ENCODE results near the gene NT5C1A. TPM values are rescaled to one million over a fixed set of nuclear protein-coding genes. Genes with fewer than 3 reads are reported as not detected.

Gene NT5C1A
- not detected in 2 replicates for polyA plus RNA-seq (2013)

DNA sequence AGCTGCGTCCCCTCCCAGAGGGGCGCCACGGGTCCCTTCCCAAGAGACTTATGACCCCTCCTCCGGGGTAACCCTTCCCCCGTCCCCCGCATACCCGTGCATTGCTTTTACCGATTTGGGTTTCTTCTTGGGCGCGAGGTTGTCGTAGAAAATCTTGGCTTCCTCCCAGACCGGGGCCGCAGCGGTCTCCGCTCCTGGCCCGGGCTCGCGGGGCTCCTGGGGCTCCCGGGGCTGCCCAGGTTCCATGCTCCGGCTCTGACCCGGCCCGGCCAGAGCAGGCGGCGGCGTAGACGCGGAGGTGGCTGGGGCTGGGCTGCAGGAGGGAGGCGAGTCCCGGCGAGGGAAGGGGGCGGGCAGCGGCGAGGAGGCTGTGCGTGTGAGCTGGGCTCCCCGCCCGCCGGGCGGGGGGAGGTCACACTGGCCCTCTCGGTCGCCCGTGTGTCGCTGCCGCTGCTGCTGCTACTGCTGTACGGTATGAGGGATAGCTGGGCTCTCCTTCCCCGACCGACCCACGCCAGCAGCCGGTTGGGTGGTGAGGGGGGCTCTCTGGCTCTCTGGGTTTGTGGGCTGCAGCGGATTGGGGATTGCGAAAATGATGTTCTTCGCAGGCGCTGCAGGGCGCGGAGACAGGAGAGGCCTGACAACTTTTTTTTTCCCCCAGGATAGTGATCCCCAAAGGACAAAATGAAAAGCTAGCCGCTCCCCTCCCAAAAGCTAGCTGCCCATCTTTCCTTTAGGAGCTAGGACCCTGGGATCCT, at the start of gene NT5C1A:
TSS of gene NT5C1A (minus strand) at position 315 of the 758 bp plus-strand sequence. CDS start at position 246, 69 bp downstream.
- Histone ChIP-seq H3K4me2 (ENCODE audit: low read length) (peak within 1 kb of the TSS; percentile 35), H3K23ac (ENCODE audit: low read length) (no peak within 1 kb of the TSS), H3K27ac (ENCODE audit: low read depth, low read length) (no peak within 1 kb of the TSS), H2BK12ac (ENCODE audit: low read length) (no peak within 1 kb of the TSS), H3K9me3 (ENCODE audit: insufficient read depth, low read depth, low read length) (no peaks in the 10 kb centered on the region), H2AK5ac (ENCODE audit: low read length) (no peak within 1 kb of the TSS), H3K18ac (ENCODE audit: low read length) (no peak within 1 kb of the TSS), H3K27me3 (ENCODE audit: insufficient read depth, low read length) (peaks cover 44% of the 10 kb centered on the region), H4K8ac (ENCODE audit: low read depth, low read length) (no peak within 1 kb of the TSS), H2AFZ (ENCODE audit: insufficient read depth, low read length, poor library complexity) (no peak within 1 kb of the TSS), H3K79me2 (ENCODE audit: control insufficient read depth, insufficient read depth, low read length, poor library complexity) (no peaks in the 10 kb centered on the region), H3K4me1 (ENCODE audit: control insufficient read depth in 1 of 2, insufficient read depth in 2 of 2, low read length in 2 of 2) (peaks cover 0 to 4% of the 10 kb centered on the region in 2 experiments), H4K91ac (ENCODE audit: low read depth, low read length) (no peak within 1 kb of the TSS), H2BK5ac (ENCODE audit: low read depth, low read length, poor library complexity) (no peak within 1 kb of the TSS), H3K4me3 (ENCODE audit: low read depth, low read length) (peak within 1 kb of the TSS; percentile 14), H4K12ac (ENCODE audit: low read depth, low read length) (no peak within 1 kb of the TSS), H3K4ac (ENCODE audit: low read depth, low read length) (no peak within 1 kb of the TSS), H3K14ac (ENCODE audit: low read length) (no peak within 1 kb of the TSS), H2BK120ac (ENCODE audit: insufficient read depth, low read length, poor library complexity) (no peak within 1 kb of the TSS), H3K79me1 (ENCODE audit: low read length) (no peaks in the 10 kb centered on the region), H3K9ac (ENCODE audit: low read length) (no peak within 1 kb of the TSS), H3K36me3 (ENCODE audit: control insufficient read depth in 1 of 2, insufficient read depth in 2 of 2, low read length in 2 of 2) (no peaks in the 10 kb centered on the region)
- no CpG with 5 or more reads among the region's 55 CpGs for WGBS (ENCODE audit: extremely low coverage, insufficient coverage, insufficient read length)
- no peak for DNase-seq

DNA sequence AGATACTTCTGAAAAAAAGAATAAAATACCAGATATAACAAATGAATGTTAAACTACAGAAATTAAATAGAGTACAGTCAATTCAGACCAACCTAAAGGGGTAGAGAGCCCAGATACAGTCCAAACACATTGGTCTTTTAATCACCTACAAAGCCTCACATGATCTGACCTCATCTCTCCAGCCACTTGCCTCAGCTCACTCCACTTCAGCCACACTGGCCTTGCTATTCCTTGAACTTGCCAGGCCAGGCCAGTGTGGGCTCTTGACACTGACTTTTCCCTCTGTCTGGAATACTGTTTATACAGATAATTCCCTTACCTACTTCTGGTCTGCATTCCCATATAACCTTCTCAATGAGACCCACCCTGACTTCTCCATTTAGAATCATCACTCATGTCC, 49.8 kb upstream of the NT5C1A start:
- Histone ChIP-seq H3K18ac (ENCODE audit: low read length) (no peak overlapping the region), H4K12ac (ENCODE audit: low read depth, low read length) (no peak overlapping the region), H3K9me3 (ENCODE audit: insufficient read depth, low read depth, low read length) (no peaks in the 10 kb centered on the region), H2AFZ (ENCODE audit: insufficient read depth, low read length, poor library complexity) (no peak overlapping the region), H2BK12ac (ENCODE audit: low read length) (no peak overlapping the region), H2AK5ac (ENCODE audit: low read length) (no peak overlapping the region), H3K9ac (ENCODE audit: low read length) (no peak overlapping the region), H3K4me2 (ENCODE audit: low read length) (no peak overlapping the region), H3K4me1 (ENCODE audit: control insufficient read depth in 1 of 2, insufficient read depth in 2 of 2, low read length in 2 of 2) (no peaks in the 10 kb centered on the region), H3K36me3 (ENCODE audit: control insufficient read depth in 1 of 2, insufficient read depth in 2 of 2, low read length in 2 of 2) (no peaks in the 10 kb centered on the region), H3K4ac (ENCODE audit: low read depth, low read length) (no peak overlapping the region), H3K14ac (ENCODE audit: low read length) (no peak overlapping the region), H4K8ac (ENCODE audit: low read depth, low read length) (no peak overlapping the region), H4K91ac (ENCODE audit: low read depth, low read length) (no peak overlapping the region), H3K23ac (ENCODE audit: low read length) (no peak overlapping the region), H3K27me3 (ENCODE audit: insufficient read depth, low read length) (peaks cover 8% of the 10 kb centered on the region), H2BK120ac (ENCODE audit: insufficient read depth, low read length, poor library complexity) (no peak overlapping the region), H3K79me2 (ENCODE audit: control insufficient read depth, insufficient read depth, low read length, poor library complexity) (no peaks in the 10 kb centered on the region), H3K79me1 (ENCODE audit: low read length) (no peaks in the 10 kb centered on the region), H3K4me3 (ENCODE audit: low read depth, low read length) (no peak overlapping the region), H2BK5ac (ENCODE audit: low read depth, low read length, poor library complexity) (no peak overlapping the region), H3K27ac (ENCODE audit: low read depth, low read length) (no peak overlapping the region)
- no peak for DNase-seq

DNA sequence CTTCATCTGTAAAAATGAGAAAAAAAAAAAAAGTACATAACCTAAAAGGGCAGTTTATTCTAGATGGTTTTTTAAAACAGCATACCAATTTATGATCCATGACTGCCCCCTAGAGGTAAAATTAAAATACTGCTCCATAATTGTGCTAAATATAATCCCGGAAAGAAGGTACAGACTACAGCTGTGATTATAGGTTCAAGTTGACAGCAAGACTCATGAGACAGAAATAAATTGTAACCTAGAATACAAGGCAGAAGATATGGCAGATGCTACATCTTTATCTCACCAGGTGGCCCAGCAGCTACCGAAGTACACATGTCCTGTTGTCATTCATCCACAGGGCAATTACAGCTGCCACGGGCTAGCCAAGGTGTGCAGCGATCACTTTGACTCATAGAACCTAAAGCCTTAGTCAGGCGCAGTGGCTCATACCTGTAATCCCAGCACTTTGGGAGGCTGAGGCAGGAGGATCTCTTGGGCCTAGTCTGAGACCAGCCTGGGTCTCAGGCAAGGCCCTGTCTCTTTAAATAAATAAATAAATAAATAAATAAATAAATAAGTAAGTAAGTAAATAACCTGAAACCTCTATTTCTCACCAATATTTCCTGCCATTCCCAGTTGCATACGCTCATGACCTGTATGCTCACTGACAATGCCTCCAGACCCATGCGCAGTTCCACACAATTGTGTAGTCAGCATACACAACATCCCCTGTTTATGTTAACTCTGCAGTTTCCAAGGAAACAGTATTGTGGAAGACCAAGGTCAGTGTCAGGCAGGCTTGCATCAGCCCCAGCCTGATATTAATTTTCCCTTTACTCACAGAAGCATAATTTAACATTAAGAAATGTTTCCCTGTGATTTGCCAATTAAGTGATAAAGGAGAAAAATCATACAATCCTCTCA, 48.4 kb upstream of the NT5C1A start:
- H4K12ac ChIP-seq (ENCODE audit: low read depth, low read length): no peak overlapping the region
- no peak overlapping the region for H2BK5ac ChIP-seq (ENCODE audit: low read depth, low read length, poor library complexity)
- no peaks in the 10 kb centered on the region for H3K4me1 ChIP-seq (ENCODE audit: control insufficient read depth in 1 of 2, insufficient read depth in 2 of 2, low read length in 2 of 2)
- H3K79me2 ChIP-seq (ENCODE audit: control insufficient read depth, insufficient read depth, low read length, poor library complexity): no peaks in the 10 kb centered on the region
- H3K14ac ChIP-seq (ENCODE audit: low read length): no peak overlapping the region
- H2AK5ac ChIP-seq (ENCODE audit: low read length): no peak overlapping the region
- no peaks in the 10 kb centered on the region for H3K79me1 ChIP-seq (ENCODE audit: low read length)
- no peak overlapping the region for H3K9ac ChIP-seq (ENCODE audit: low read length)
- H3K27me3 ChIP-seq (ENCODE audit: insufficient read depth, low read length): peaks cover 8% of the 10 kb centered on the region
- H2BK120ac ChIP-seq (ENCODE audit: insufficient read depth, low read length, poor library complexity): no peak overlapping the region
- H3K27ac ChIP-seq (ENCODE audit: low read depth, low read length): no peak overlapping the region
- no peak overlapping the region for H3K18ac ChIP-seq (ENCODE audit: low read length)
- no peaks in the 10 kb centered on the region for H3K9me3 ChIP-seq (ENCODE audit: insufficient read depth, low read depth, low read length)
- H3K23ac ChIP-seq (ENCODE audit: low read length): no peak overlapping the region
- H2BK12ac ChIP-seq (ENCODE audit: low read length): no peak overlapping the region
- WGBS (ENCODE audit: extremely low coverage, insufficient coverage, insufficient read length): no CpG with 5 or more reads among the region's 7 CpGs
- peak; percentile 8 to 89 for DNase-seq
- no peak overlapping the region for H4K8ac ChIP-seq (ENCODE audit: low read depth, low read length)
- H3K4me3 ChIP-seq (ENCODE audit: low read depth, low read length): no peak overlapping the region
- no peak overlapping the region for H3K4me2 ChIP-seq (ENCODE audit: low read length)
- no peaks in the 10 kb centered on the region for H3K36me3 ChIP-seq (ENCODE audit: control insufficient read depth in 1 of 2, insufficient read depth in 2 of 2, low read length in 2 of 2)
- H4K91ac ChIP-seq (ENCODE audit: low read depth, low read length): no peak overlapping the region
- no peak overlapping the region for H3K4ac ChIP-seq (ENCODE audit: low read depth, low read length)
- no peak overlapping the region for H2AFZ ChIP-seq (ENCODE audit: insufficient read depth, low read length, poor library complexity)

DNA sequence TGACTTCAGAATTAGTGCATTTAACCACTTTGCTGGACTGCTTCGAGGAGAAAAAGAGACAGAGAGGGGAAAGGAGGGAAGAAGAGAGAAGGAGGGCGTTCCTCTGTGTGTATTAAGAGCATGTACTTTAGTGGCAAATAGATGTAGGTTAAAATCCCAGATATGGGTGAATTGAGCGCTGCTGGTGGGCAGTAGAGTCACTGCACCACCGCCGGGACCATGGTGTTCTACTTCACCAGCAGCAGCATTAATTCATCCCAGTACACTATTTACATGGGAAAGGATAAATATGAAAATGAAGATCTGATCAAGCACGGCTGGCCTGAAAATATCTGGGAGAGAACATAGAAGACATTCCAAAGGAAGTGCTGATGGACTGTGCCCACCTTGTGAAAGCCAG, 45.9 kb upstream of the NT5C1A start:
- no peak for DNase-seq
- H3K27ac ChIP-seq (ENCODE audit: low read depth, low read length): no peak overlapping the region
- no peak overlapping the region for H2BK120ac ChIP-seq (ENCODE audit: insufficient read depth, low read length, poor library complexity)
- no peaks in the 10 kb centered on the region for H3K4me1 ChIP-seq (ENCODE audit: control insufficient read depth in 1 of 2, insufficient read depth in 2 of 2, low read length in 2 of 2)
- H4K12ac ChIP-seq (ENCODE audit: low read depth, low read length): no peak overlapping the region
- H3K14ac ChIP-seq (ENCODE audit: low read length): no peak overlapping the region
- H2AFZ ChIP-seq (ENCODE audit: insufficient read depth, low read length, poor library complexity): no peak overlapping the region
- no peaks in the 10 kb centered on the region for H3K36me3 ChIP-seq (ENCODE audit: control insufficient read depth in 1 of 2, insufficient read depth in 2 of 2, low read length in 2 of 2)
- H2BK5ac ChIP-seq (ENCODE audit: low read depth, low read length, poor library complexity): no peak overlapping the region
- H3K9ac ChIP-seq (ENCODE audit: low read length): no peak overlapping the region
- no peak overlapping the region for H3K4ac ChIP-seq (ENCODE audit: low read depth, low read length)
- no peak overlapping the region for H3K4me2 ChIP-seq (ENCODE audit: low read length)
- H3K9me3 ChIP-seq (ENCODE audit: insufficient read depth, low read depth, low read length): no peaks in the 10 kb centered on the region
- H3K18ac ChIP-seq (ENCODE audit: low read length): no peak overlapping the region
- H4K91ac ChIP-seq (ENCODE audit: low read depth, low read length): no peak overlapping the region
- no CpG with 5 or more reads among the region's 6 CpGs for WGBS (ENCODE audit: extremely low coverage, insufficient coverage, insufficient read length)
- H3K79me1 ChIP-seq (ENCODE audit: low read length): no peaks in the 10 kb centered on the region
- H3K27me3 ChIP-seq (ENCODE audit: insufficient read depth, low read length): peaks cover 13% of the 10 kb centered on the region
- no peak overlapping the region for H4K8ac ChIP-seq (ENCODE audit: low read depth, low read length)
- no peak overlapping the region for H2BK12ac ChIP-seq (ENCODE audit: low read length)
- H3K79me2 ChIP-seq (ENCODE audit: control insufficient read depth, insufficient read depth, low read length, poor library complexity): no peaks in the 10 kb centered on the region
- no peak overlapping the region for H3K4me3 ChIP-seq (ENCODE audit: low read depth, low read length)
- no peak overlapping the region for H2AK5ac ChIP-seq (ENCODE audit: low read length)
- no peak overlapping the region for H3K23ac ChIP-seq (ENCODE audit: low read length)
